ENCODE data around the gene CEACAM20. TPM values are rescaled to one million over a fixed set of nuclear protein-coding genes. Genes with fewer than 3 reads are reported as not detected.

CEACAM20 gene
- polyA plus RNA-seq, 1 donor from 2014 or later, result not detected

- H3K9me2 ChIP-seq (ENCODE audit: insufficient read depth, low read length), result no peaks in the 10 kb centered on the region
- TF ChIP-seq REST (IDR thresholded peaks at IDR 0.05; ENCODE audit: borderline replicate concordance) (no peak), EZH2 (IDR thresholded peaks at IDR 0.05; ENCODE audit: borderline replicate concordance, insufficient read depth, low read length, poor library complexity, severe bottlenecking) (no peak), RAD21 (conservative IDR thresholded peaks at IDR 0.05) (no peak), SMC3 (conservative IDR thresholded peaks at IDR 0.05; ENCODE audit: poor library complexity) (no peak), MXI1 (conservative IDR thresholded peaks at IDR 0.05; ENCODE audit: poor library complexity, severe bottlenecking) (no peak)
- no peak overlapping the region for H3K4me2 ChIP-seq (ENCODE audit: low read length)
- H3K4me3 ChIP-seq (ENCODE audit: low read length), result no peak overlapping the region
- no peaks in the 10 kb centered on the region for H3K79me2 ChIP-seq (replicated peaks; ENCODE audit: insufficient read depth, low read length)
- H2AFZ ChIP-seq (ENCODE audit: low read depth, low read length), result no peak overlapping the region
- H3K27ac ChIP-seq (ENCODE audit: low read length), result no peak overlapping the region
- no peaks in the 10 kb centered on the region for H3K27me3 ChIP-seq (ENCODE audit: insufficient read depth, low read depth, low read length)
- H3F3A ChIP-seq (ENCODE audit: insufficient read depth, low read length, poor library complexity, severe bottlenecking), result no peaks in the 10 kb centered on the region
- no peaks in the 10 kb centered on the region for H3K36me3 ChIP-seq (ENCODE audit: insufficient read depth, low read length)
- no peaks in the 10 kb centered on the region for H4K20me1 ChIP-seq (ENCODE audit: insufficient read depth)
- H3K9me3 ChIP-seq (ENCODE audit: low read length), result peaks cover 4% of the 10 kb centered on the region
- H3K9ac ChIP-seq (ENCODE audit: low read length), result no peak overlapping the region
These were observed 43.1 kb upstream of the CEACAM20 start for GRCh38 chr19:44572581-44572900.

DNA sequence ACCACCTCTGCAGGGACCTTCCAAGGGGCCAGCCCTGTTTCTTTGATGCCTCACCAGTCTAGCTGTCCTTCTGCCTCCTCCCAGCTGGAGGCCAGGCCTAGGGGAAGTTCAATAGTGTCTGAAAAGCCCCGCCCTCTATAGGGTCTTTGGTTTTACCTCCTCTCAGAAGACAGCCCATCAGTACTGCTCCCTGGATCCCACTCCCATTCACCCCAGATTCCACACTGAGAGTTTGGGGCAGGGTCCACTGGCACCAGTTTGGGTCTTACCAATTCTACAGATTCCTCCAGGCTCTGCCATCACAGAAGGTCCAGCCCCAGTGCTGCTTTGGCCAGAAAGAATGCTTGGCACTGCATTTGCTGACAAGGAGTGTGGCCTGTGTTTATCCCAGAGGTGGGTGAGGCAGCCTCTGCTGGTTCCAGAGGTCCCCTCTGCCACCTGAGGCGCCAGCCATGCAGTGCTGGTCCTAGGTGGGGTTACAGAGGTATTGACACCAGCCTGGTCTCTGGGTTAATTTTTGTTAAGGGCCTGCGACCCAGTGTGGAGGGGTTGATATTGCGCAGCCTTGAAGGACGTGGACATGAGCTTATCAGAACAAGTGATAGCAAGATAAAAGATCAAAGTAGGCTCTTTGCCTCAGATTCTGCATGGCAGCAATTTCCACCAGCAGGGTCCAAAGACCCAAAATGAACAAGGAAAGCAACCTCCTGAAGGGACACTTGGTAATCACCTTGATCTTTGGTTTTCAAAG is 42.5 kb upstream of the CEACAM20 start:
- TF ChIP-seq EP300 (conservative IDR thresholded peaks at IDR 0.05; ENCODE audit: poor library complexity, severe bottlenecking), result no peak
- TF ChIP-seq SMC3 (conservative IDR thresholded peaks at IDR 0.05; ENCODE audit: poor library complexity), result no peak
- TF ChIP-seq RAD21 (conservative IDR thresholded peaks at IDR 0.05), result no peak
- TF ChIP-seq POLR2AphosphoS5 (IDR thresholded peaks at IDR 0.05), result no peak
- TF ChIP-seq EZH2 (IDR thresholded peaks at IDR 0.05; ENCODE audit: borderline replicate concordance, insufficient read depth, low read length, poor library complexity, severe bottlenecking), result no peak
- Histone ChIP-seq H3K27ac (ENCODE audit: low read length) (no peak overlapping the region), H3K9ac (ENCODE audit: low read length) (no peak overlapping the region), H3K9me2 (ENCODE audit: insufficient read depth, low read length) (no peaks in the 10 kb centered on the region), H3K9me3 (ENCODE audit: low read length) (peaks cover 4% of the 10 kb centered on the region), H2AFZ (ENCODE audit: low read depth, low read length) (no peak overlapping the region), H3K27me3 (ENCODE audit: insufficient read depth, low read depth, low read length) (no peaks in the 10 kb centered on the region), H3F3A (ENCODE audit: insufficient read depth, low read length, poor library complexity, severe bottlenecking) (no peaks in the 10 kb centered on the region), H4K20me1 (ENCODE audit: insufficient read depth) (no peaks in the 10 kb centered on the region), H3K4me2 (ENCODE audit: low read length) (no peak overlapping the region), H3K36me3 (ENCODE audit: insufficient read depth, low read length) (no peaks in the 10 kb centered on the region), H3K79me2 (replicated peaks; ENCODE audit: insufficient read depth, low read length) (no peaks in the 10 kb centered on the region), H3K4me3 (ENCODE audit: low read length) (no peak overlapping the region)

GRCh38 chr19:44570984-44571684 is 41.7 kb upstream of the CEACAM20 start:
- Histone ChIP-seq H3K9me2 (ENCODE audit: insufficient read depth, low read length) (no peaks in the 10 kb centered on the region), H3K9me3 (ENCODE audit: low read length) (peaks cover 4% of the 10 kb centered on the region), H3F3A (ENCODE audit: insufficient read depth, low read length, poor library complexity, severe bottlenecking) (no peaks in the 10 kb centered on the region), H3K27ac (ENCODE audit: low read length) (no peak overlapping the region), H3K4me2 (ENCODE audit: low read length) (no peak overlapping the region), H3K79me2 (replicated peaks; ENCODE audit: insufficient read depth, low read length) (no peaks in the 10 kb centered on the region), H4K20me1 (ENCODE audit: insufficient read depth) (no peaks in the 10 kb centered on the region), H2AFZ (ENCODE audit: low read depth, low read length) (no peak overlapping the region), H3K4me3 (ENCODE audit: low read length) (no peak overlapping the region), H3K9ac (ENCODE audit: low read length) (no peak overlapping the region), H3K36me3 (ENCODE audit: insufficient read depth, low read length) (no peaks in the 10 kb centered on the region), H3K27me3 (ENCODE audit: insufficient read depth, low read depth, low read length) (no peaks in the 10 kb centered on the region)
- TF ChIP-seq, protein P1, sequence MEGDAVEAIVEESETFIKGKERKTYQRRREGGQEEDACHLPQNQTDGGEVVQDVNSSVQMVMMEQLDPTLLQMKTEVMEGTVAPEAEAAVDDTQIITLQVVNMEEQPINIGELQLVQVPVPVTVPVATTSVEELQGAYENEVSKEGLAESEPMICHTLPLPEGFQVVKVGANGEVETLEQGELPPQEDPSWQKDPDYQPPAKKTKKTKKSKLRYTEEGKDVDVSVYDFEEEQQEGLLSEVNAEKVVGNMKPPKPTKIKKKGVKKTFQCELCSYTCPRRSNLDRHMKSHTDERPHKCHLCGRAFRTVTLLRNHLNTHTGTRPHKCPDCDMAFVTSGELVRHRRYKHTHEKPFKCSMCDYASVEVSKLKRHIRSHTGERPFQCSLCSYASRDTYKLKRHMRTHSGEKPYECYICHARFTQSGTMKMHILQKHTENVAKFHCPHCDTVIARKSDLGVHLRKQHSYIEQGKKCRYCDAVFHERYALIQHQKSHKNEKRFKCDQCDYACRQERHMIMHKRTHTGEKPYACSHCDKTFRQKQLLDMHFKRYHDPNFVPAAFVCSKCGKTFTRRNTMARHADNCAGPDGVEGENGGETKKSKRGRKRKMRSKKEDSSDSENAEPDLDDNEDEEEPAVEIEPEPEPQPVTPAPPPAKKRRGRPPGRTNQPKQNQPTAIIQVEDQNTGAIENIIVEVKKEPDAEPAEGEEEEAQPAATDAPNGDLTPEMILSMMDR (IDR thresholded peaks at IDR 0.05; ENCODE audit: poor library complexity, severe bottlenecking), result peak; percentile 44
- TF ChIP-seq POLR2AphosphoS5 (IDR thresholded peaks at IDR 0.05) (no peak), RAD21 (conservative IDR thresholded peaks at IDR 0.05) (peak; percentile 46)

Measured in neural cell (in vitro differentiated cells).